ENCODE measurements around the gene DYNC2LI1.

The DYNC2LI1 gene

GRCh38 chr2:43803113-43803512, 29.3 kb downstream of the DYNC2LI1 start:
- DNase-seq (ENCODE audit: low read depth) = no peak
- TF ChIP-seq MAX (IDR thresholded peaks at IDR 0.05; ENCODE audit: low read depth, low read length) (no peak), MYC (IDR thresholded peaks at IDR 0.05; ENCODE audit: low read depth, low read length) (no peak), POLR2A (IDR thresholded peaks at IDR 0.05; ENCODE audit: extremely low read depth, insufficient read length) (no peak), CTCF (IDR thresholded peaks at IDR 0.05; ENCODE audit: low read depth, low read length) (no peak)

GRCh38 chr2:43806719-43807031, 32.8 kb downstream of the DYNC2LI1 start:
- no peak overlapping the region for H3K4me3 ChIP-seq (ENCODE audit: low read depth, low read length)
- DNase-seq (ENCODE audit: low read depth) = no peak
- TF ChIP-seq MAX (IDR thresholded peaks at IDR 0.05; ENCODE audit: low read depth, low read length) (no peak), CTCF (IDR thresholded peaks at IDR 0.05; ENCODE audit: low read depth, low read length) (no peak), MYC (IDR thresholded peaks at IDR 0.05; ENCODE audit: low read depth, low read length) (no peak), POLR2A (IDR thresholded peaks at IDR 0.05; ENCODE audit: extremely low read depth, insufficient read length) (no peak)

More at GRCh38 chr2:43803113-43803512, 29.3 kb downstream of the DYNC2LI1 start:
- no peak overlapping the region for H3K4me3 ChIP-seq (ENCODE audit: low read depth, low read length)

GRCh38 chr2:43810452-43810851, 36.6 kb downstream of the DYNC2LI1 start:
- no peak overlapping the region for H3K4me3 ChIP-seq (ENCODE audit: low read depth, low read length)
- DNase-seq (ENCODE audit: low read depth) = no peak
- TF ChIP-seq MAX (IDR thresholded peaks at IDR 0.05; ENCODE audit: low read depth, low read length) (no peak), CTCF (IDR thresholded peaks at IDR 0.05; ENCODE audit: low read depth, low read length) (no peak), MYC (IDR thresholded peaks at IDR 0.05; ENCODE audit: low read depth, low read length) (no peak), POLR2A (IDR thresholded peaks at IDR 0.05; ENCODE audit: extremely low read depth, insufficient read length) (no peak)

- no peak for DNase-seq (ENCODE audit: low read depth)
- no peak for TF ChIP-seq MYC (IDR thresholded peaks at IDR 0.05; ENCODE audit: low read depth, low read length)
- TF ChIP-seq CTCF (IDR thresholded peaks at IDR 0.05; ENCODE audit: low read depth, low read length) = no peak
- TF ChIP-seq POLR2A (IDR thresholded peaks at IDR 0.05; ENCODE audit: extremely low read depth, insufficient read length) = no peak
- no peak for TF ChIP-seq MAX (IDR thresholded peaks at IDR 0.05; ENCODE audit: low read depth, low read length)
- no peak overlapping the region for H3K4me3 ChIP-seq (ENCODE audit: low read depth, low read length)
Measured at GRCh38 chr2:43810888-43811287, 37.0 kb downstream of the DYNC2LI1 start.

- no peak for DNase-seq (ENCODE audit: low read depth)
- no peak overlapping the region for H3K4me3 ChIP-seq (ENCODE audit: low read depth, low read length)
- TF ChIP-seq POLR2A (IDR thresholded peaks at IDR 0.05; ENCODE audit: extremely low read depth, insufficient read length) (no peak), MAX (IDR thresholded peaks at IDR 0.05; ENCODE audit: low read depth, low read length) (no peak), MYC (IDR thresholded peaks at IDR 0.05; ENCODE audit: low read depth, low read length) (no peak)
Measured at GRCh38 chr2:43812006-43812405, 38.2 kb downstream of the DYNC2LI1 start.

GRCh38 chr2:43812947-43813346, 39.1 kb downstream of the DYNC2LI1 start:
- TF ChIP-seq MAX (IDR thresholded peaks at IDR 0.05; ENCODE audit: low read depth, low read length) = no peak
- no peak for TF ChIP-seq POLR2A (IDR thresholded peaks at IDR 0.05; ENCODE audit: extremely low read depth, insufficient read length)
- TF ChIP-seq MYC (IDR thresholded peaks at IDR 0.05; ENCODE audit: low read depth, low read length) = no peak
- TF ChIP-seq CTCF (IDR thresholded peaks at IDR 0.05; ENCODE audit: low read depth, low read length) = no peak
- DNase-seq (ENCODE audit: low read depth) = no peak

More at GRCh38 chr2:43812947-43813346, 39.1 kb downstream of the DYNC2LI1 start:
- H3K4me3 ChIP-seq (ENCODE audit: low read depth, low read length) = no peak overlapping the region

All from NB4 (cell line).